A673 (cell line): ENCODE data around the gene RASSF3. TPM values are rescaled to one million over a fixed set of nuclear protein-coding genes. Genes with fewer than 3 reads are reported as not detected.

Experiments used
- BruUV-seq: library from RNA; stranded (reverse); fragments of 400-500 nt; replicated peaks from 2 replicates; lab custom pipeline; 2021; lab: Mats Ljungman, UMichigan
- CTCF ChIA-PET: fragments of 300-600 bp; sonication (Branson Sonifier 250); formaldehyde crosslinking; loops from one replicate; lab custom pipeline; 2022; ENCODE audit warnings: antibody characterized with exemption; lab: Charles Lee
- POLR2A ChIA-PET: fragments of 300-600 bp; sonication (Branson Sonifier 250); formaldehyde crosslinking; loops from one replicate; lab custom pipeline; 2022; ENCODE audit warnings: antibody characterized with exemption; ENCODE audit not compliant: low non-redundant PET; lab: Charles Lee
- DNase-seq: peaks from one replicate; pipeline ENCODE4 v3.0.0-alpha.2; 2015; ENCODE audit warnings: low spot score
- H3K27ac ChIP-seq: fragments of 200-600 bp; sonication (generic); 2 replicates; pipeline ENCODE4 v1.5.1; 2016; ENCODE audit warnings: mixed run types, low read depth, mild to moderate bottlenecking, mixed read lengths, antibody characterized with exemption, low read length; ENCODE audit not compliant: poor library complexity, severe bottlenecking
- H3K27me3 ChIP-seq: fragments of 200-600 bp; sonication (generic); replicated peaks from 2 replicates; pipeline ENCODE4 v1.6.1; 2017; ENCODE audit warnings: mixed run types, low read depth, mild to moderate bottlenecking, mixed read lengths, antibody characterized with exemption, low read length; ENCODE audit not compliant: insufficient read depth, poor library complexity
- H3K36me3 ChIP-seq: fragments of 200-600 bp; sonication (generic); 2 replicates; pipeline ENCODE4 v1.6.1; 2016; ENCODE audit warnings: mixed run types, mild to moderate bottlenecking, mixed read lengths, antibody characterized with exemption, low read length; ENCODE audit not compliant: insufficient read depth, poor library complexity, severe bottlenecking
- H3K4me1 ChIP-seq: fragments of 200-600 bp; sonication (generic); 2 replicates; pipeline ENCODE4 v1.6.1; 2017; ENCODE audit warnings: mixed run types, mild to moderate bottlenecking, mixed read lengths, antibody characterized with exemption, low read length; ENCODE audit not compliant: insufficient read depth, poor library complexity, severe bottlenecking
- H3K4me3 ChIP-seq: fragments of 200-600 bp; sonication (generic); 2 replicates; pipeline ENCODE4 v1.5.1; 2016; ENCODE audit warnings: low read depth, mixed run types, mild to moderate bottlenecking, mixed read lengths, low read length; ENCODE audit not compliant: poor library complexity, severe bottlenecking
- H3K9me3 ChIP-seq: fragments of 200-600 bp; sonication (generic); 2 replicates; pipeline ENCODE4 v1.6.1; 2016; ENCODE audit warnings: mixed run types, low read depth, mild to moderate bottlenecking, mixed read lengths, antibody characterized with exemption, low read length; ENCODE audit not compliant: poor library complexity, severe bottlenecking
- CTCF ChIP-seq: fragments of 300-800, 200-600 bp; sonication (generic); conservative IDR thresholded peaks from 2 replicates; pipeline ENCODE4 v1.5.1; 2017; ENCODE audit warnings: low read depth, mild to moderate bottlenecking, antibody characterized with exemption, low read length, moderate library complexity, mixed read lengths
- EZH2 ChIP-seq: fragments of 200-600 bp; sonication (generic); IDR thresholded peaks from 2 replicates; pipeline ENCODE4 v1.6.1; 2017; ENCODE audit warnings: borderline replicate concordance, low read depth, mild to moderate bottlenecking, mixed read lengths, antibody characterized with exemption, low read length; ENCODE audit not compliant: poor library complexity, severe bottlenecking
- intact Hi-C: fragments of 100-400 bp; cut with micrococcal nuclease; formaldehyde crosslinking; loops from one replicate; pipeline ENCODE4 v1.10.0; 2022; ENCODE audit not compliant: unreplicated experiment
- total RNA-seq: library from RNA; stranded (reverse); gene quantifications from 2 replicates; pipeline ENCODE4 v1.2.3, GENCODE V29; 2021

Gene RASSF3
- total RNA-seq, 1 experiment from 2014 or later = 38.2 TPM

- H3K4me3 ChIP-seq = no peak overlapping the region
- ChIA-PET POLR2A (no interaction called here), CTCF (no interaction called here)
- H3K4me1 ChIP-seq = peaks cover 30% of the 10 kb centered on the region
- intact Hi-C loops = no loop called here
- H3K27me3 ChIP-seq = no peaks in the 10 kb centered on the region
- no peak for TF ChIP-seq EZH2
- no peak for TF ChIP-seq CTCF
- no peak for DNase-seq
- H3K27ac ChIP-seq = no peak overlapping the region
- no peaks in the 10 kb centered on the region for H3K9me3 ChIP-seq
- H3K36me3 ChIP-seq = no peaks in the 10 kb centered on the region
- BruUV-seq = no TSS peak
Measured at GRCh38 chr12:64631197-64631596, 20.9 kb downstream of the RASSF3 start.

GRCh38 chr12:64633011-64633939 lies 23.0 kb downstream of the RASSF3 start:
- TF ChIP-seq EZH2 = no peak
- TF ChIP-seq CTCF = no peak
- Histone ChIP-seq H3K36me3 (no peaks in the 10 kb centered on the region), H3K27ac (no peak overlapping the region), H3K4me3 (no peak overlapping the region), H3K4me1 (peaks cover 21% of the 10 kb centered on the region), H3K9me3 (no peaks in the 10 kb centered on the region), H3K27me3 (no peaks in the 10 kb centered on the region)
- intact Hi-C loops = no loop called here
- CTCF ChIA-PET = no interaction called here
- DNase-seq = no peak
- POLR2A ChIA-PET = no interaction called here
- no TSS peak for BruUV-seq

- peak; percentile 23 for DNase-seq
- intact Hi-C loops = no loop called here
- BruUV-seq = no TSS peak
- CTCF ChIA-PET = no interaction called here
- TF ChIP-seq EZH2 (no peak), CTCF (no peak)
- POLR2A ChIA-PET = interaction anchor here (0.5 kb wide), 1 partner anchor 40 kb away, joined by 3 read pairs; no protein-coding TSS in a partner anchor
- Histone ChIP-seq H3K27me3 (no peaks in the 10 kb centered on the region), H3K9me3 (no peaks in the 10 kb centered on the region), H3K4me3 (no peak overlapping the region), H3K4me1 (peaks cover 27% of the 10 kb centered on the region), H3K27ac (no peak overlapping the region), H3K36me3 (no peaks in the 10 kb centered on the region)
Measured at GRCh38 chr12:64633940-64634337, 23.6 kb downstream of the RASSF3 start.
